ENCODE measurements around the gene KAT5. TPM values are rescaled to one million over a fixed set of nuclear protein-coding genes. Genes with fewer than 3 reads are reported as not detected.
"Not testable (repeated sequence)": the region's sequence is repeated elsewhere in the genome, so short reads cannot be mapped to it uniquely, and the experiment has no call there.

The KAT5 gene
- total RNA-seq, 1 donor from 2014 or later: 44.6 TPM

DNA sequence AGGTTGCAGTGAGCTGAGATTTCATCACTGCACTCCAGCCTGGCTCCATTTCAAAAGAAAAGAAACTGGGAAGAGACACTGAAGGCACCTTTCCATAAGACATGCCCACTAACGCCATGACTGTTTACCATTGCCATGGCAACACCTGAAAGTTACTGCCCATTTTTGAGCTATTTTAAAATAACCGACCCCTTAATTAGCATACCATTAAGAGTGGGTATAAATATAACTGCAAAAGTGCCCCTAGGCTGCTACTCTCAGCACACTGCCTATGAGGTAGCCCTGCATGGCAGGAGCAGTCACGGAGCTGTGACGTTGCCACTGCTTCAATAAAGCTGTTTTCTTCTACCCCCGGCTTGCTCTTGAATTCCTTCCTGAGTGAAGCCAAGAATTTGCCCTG, 18.4 kb downstream of the KAT5 start:
- no peak for ATAC-seq
- no peak for DNase-seq (ENCODE audit: missing footprints)
- intact Hi-C loops (cut with DNase I): no loop called here

- DNase-seq (ENCODE audit: missing footprints); intact Hi-C loops (cut with DNase I); ATAC-seq: not testable (repeated sequence)
Measured at GRCh38 chr11:65735111-65735510, 23.1 kb downstream of the KAT5 start.

GRCh38 chr11:65736810-65737209, 24.8 kb downstream of the KAT5 start:
- ATAC-seq (no peak), DNase-seq (ENCODE audit: missing footprints) (no peak)
- intact Hi-C loops (cut with DNase I): no loop called here

GRCh38 chr11:65739022-65739421, 27.0 kb downstream of the KAT5 start:
- no peak for DNase-seq (ENCODE audit: missing footprints)
- intact Hi-C loops (cut with DNase I): no loop called here
- no peak for ATAC-seq

GRCh38 chr11:65741185-65741584, 29.1 kb downstream of the KAT5 start:
- DNase-seq (ENCODE audit: missing footprints): no peak
- ATAC-seq: no peak
- intact Hi-C loops (cut with DNase I): no loop called here

DNA sequence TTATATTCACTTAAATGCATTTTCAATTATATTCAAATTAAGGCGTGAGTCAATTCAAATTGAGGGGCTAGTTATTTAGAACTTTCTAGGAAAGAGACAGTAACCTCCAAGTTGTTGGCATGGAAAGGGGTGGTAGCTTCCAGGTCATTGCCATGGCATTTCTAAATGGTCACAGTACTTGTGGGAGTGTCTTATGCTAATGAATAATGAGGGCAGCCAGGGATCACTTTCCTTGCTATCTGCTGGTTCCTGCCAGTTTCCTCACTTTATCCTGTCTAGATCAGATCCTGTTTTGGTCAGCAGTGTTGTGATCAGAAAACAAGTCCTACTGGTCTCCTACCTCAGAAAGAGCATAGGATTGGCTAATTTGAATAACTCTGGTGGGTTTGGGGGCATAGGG, 30.3 kb downstream of the KAT5 start:
- intact Hi-C loops (cut with DNase I): no loop called here
- ATAC-seq (no peak), DNase-seq (ENCODE audit: missing footprints) (no peak)

- no peak for DNase-seq (ENCODE audit: missing footprints)
- ATAC-seq: no peak
- intact Hi-C loops (cut with DNase I): no loop called here
Measured at GRCh38 chr11:65743681-65744025, 31.6 kb downstream of the KAT5 start.

- ATAC-seq: peak; percentile 37
- intact Hi-C loops (cut with DNase I): no loop called here
- no peak for DNase-seq (ENCODE audit: missing footprints)
Measured at GRCh38 chr11:65744026-65744698, 32.1 kb downstream of the KAT5 start.

DNA sequence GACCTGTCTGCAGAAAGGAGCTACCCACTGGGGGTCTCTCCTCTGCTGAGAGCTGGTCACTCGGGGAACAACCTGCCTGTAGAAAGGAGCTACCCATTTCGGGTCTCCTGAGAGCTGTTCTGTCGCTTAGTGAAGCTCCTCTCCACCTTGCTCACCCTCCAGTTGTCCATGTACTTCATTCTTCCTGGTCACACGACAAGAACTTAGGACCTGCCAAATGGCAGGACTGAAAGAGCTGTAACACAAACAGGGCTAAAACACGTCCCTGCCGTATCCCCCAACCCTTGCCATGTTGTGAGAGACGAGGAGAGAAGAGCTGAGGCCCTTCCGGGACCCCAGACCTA, 32.6 kb downstream of the KAT5 start:
- intact Hi-C loops (cut with DNase I): no loop called here
- no peak for DNase-seq (ENCODE audit: missing footprints)

DNA sequence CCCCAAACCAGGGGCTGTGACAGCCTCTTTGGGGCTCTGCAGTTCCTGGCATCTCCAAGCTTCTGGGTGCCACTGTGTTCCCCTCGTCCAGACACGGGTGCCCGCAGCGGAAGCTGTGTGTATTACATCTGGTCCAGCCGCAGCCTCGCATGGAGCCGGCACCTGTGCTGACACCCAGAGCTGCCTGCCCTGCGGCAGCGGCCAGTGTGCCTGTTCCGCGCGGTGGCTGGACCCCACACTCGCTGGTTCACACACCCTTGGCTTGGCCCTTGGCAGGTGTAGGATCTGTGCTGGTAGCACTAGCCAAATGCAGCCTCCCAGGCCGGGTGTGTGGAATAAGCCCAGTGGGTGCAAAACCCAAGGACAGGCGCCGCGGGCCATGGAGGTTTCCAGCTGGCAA, 33.0 kb downstream of the KAT5 start:
- DNase-seq (ENCODE audit: missing footprints) (no peak), ATAC-seq (no peak)
- intact Hi-C loops (cut with DNase I): no loop called here

More for the DNA sequence above, 32.6 kb downstream of the KAT5 start:
- ATAC-seq: no peak

DNA sequence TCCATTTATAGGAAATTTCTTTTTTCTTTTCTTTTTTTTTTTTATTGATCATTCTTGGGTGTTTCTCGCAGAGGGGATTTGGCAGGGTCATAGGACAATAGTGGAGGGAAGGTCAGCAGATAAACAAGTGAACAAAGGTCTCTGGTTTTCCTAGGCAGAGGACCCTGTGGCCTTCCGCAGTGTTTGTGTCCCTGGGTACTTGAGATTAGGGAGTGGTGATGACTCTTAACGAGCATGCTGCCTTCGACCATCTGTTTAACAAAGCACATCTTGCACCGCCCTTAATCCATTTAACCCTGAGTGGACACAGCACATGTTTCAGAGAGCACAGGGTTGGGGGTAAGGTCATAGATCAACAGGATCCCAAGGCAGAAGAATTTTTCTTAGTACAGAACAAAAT, 50.1 kb downstream of the KAT5 start:
- DNase-seq (ENCODE audit: missing footprints); ATAC-seq; intact Hi-C loops (cut with DNase I): not testable (repeated sequence)

- ATAC-seq; DNase-seq (ENCODE audit: missing footprints); intact Hi-C loops (cut with DNase I): not testable (repeated sequence)
Measured at GRCh38 chr11:65762816-65763215, 50.8 kb downstream of the KAT5 start.

GRCh38 chr11:65764434-65764833, 52.4 kb downstream of the KAT5 start:
- DNase-seq (ENCODE audit: missing footprints) (no peak), ATAC-seq (no peak)
- intact Hi-C loops (cut with DNase I): no loop called here

DNA sequence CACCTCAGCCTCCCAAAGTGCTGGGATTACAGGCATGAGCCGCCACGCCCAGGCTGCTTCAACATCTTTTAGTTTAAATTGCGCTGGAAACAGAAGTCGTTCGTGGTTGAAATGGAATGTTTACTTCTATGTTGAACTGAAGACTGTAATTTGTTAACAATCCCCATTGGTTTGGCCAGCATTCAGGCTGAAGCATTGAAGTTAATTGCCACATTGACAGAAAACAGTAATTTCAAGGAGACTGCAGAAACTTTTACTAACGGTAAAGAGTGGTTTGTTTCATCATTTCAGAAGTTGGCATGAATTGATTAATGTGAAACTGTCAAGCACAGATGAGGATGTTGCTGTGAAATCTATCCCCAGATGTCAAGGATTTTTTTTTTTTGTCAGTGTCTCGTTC, 54.5 kb downstream of the KAT5 start:
- no peak for DNase-seq (ENCODE audit: missing footprints)
- intact Hi-C loops (cut with DNase I): no loop called here
- no peak for ATAC-seq

DNA sequence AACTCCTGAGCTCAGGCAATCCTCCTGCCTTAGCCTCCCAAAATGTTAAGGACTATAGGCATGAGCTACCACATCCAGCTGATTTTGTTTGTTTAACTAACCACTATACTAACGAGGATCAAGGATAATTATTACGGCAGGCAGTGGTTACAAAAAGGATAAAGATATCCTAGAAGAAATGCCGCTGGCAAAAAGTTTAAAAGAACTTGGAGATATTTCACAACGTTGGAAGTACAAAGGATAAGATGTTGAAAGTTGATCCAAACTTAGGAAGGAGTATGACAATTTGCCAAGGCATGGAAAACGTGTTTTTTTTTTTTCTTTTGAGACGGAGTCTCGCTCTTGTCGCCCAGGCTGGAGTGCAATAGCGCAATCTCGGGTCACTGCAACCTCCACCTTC, 55.4 kb downstream of the KAT5 start:
- ATAC-seq (no peak), DNase-seq (ENCODE audit: missing footprints) (no peak)
- intact Hi-C loops (cut with DNase I): no loop called here

GRCh38 chr11:65767806-65768205, 55.8 kb downstream of the KAT5 start:
- ATAC-seq; DNase-seq (ENCODE audit: missing footprints); intact Hi-C loops (cut with DNase I): not testable (repeated sequence)

Other genes starting within 250 kb of the KAT5 start
- gene MALAT1, start 213.2 kb upstream of the KAT5 start, total RNA-seq: 5,781 TPM
- 55.6 TPM for gene SCYL1, start 187.2 kb upstream of the KAT5 start, total RNA-seq
- gene LTBP3, start 153.9 kb upstream of the KAT5 start, total RNA-seq: 72.3 TPM
- gene ZNRD2, start 141.8 kb upstream of the KAT5 start, total RNA-seq: 23.3 TPM
- gene FAM89B, start 139.7 kb upstream of the KAT5 start, total RNA-seq: 45.1 TPM
- 61.0 TPM for gene EHBP1L1, start 136.2 kb upstream of the KAT5 start, total RNA-seq
- gene KCNK7, start 116.5 kb upstream of the KAT5 start, total RNA-seq: 0.43 TPM
- gene MAP3K11, start 98.0 kb upstream of the KAT5 start, total RNA-seq: 40.0 TPM
- gene PCNX3, start 96.5 kb upstream of the KAT5 start, total RNA-seq: 12.4 TPM
- 28.2 TPM for gene SIPA1, start 74.2 kb upstream of the KAT5 start, total RNA-seq
- 36.7 TPM for gene RELA, start 49.3 kb upstream of the KAT5 start, total RNA-seq
- gene RNASEH2C, start 8.5 kb downstream of the KAT5 start, total RNA-seq: 52.3 TPM
- 6.1 TPM for gene AP5B1, start 68.7 kb downstream of the KAT5 start, total RNA-seq
- gene OVOL1, start 74.8 kb downstream of the KAT5 start, total RNA-seq: not detected
- not detected for gene SNX32, start 121.7 kb downstream of the KAT5 start, total RNA-seq
- 386 TPM for gene CFL1, start 145.9 kb downstream of the KAT5 start, total RNA-seq
- gene MUS81, start 148.2 kb downstream of the KAT5 start, total RNA-seq: 35.5 TPM
- gene EFEMP2, start 160.5 kb downstream of the KAT5 start, total RNA-seq: 83.1 TPM
- 1.1 TPM for gene CTSW, start 167.6 kb downstream of the KAT5 start, total RNA-seq
- gene FIBP, start 176.2 kb downstream of the KAT5 start, total RNA-seq: 44.7 TPM
- gene CCDC85B, start 178.4 kb downstream of the KAT5 start, total RNA-seq: 29.6 TPM
- gene FOSL1, start 188.1 kb downstream of the KAT5 start, total RNA-seq: 0.27 TPM
- 38.5 TPM for gene C11orf68, start 206.8 kb downstream of the KAT5 start, total RNA-seq
- gene DRAP1, start 207.2 kb downstream of the KAT5 start, total RNA-seq: 110 TPM
- not detected for gene TSGA10IP, start 233.2 kb downstream of the KAT5 start, total RNA-seq
- 29.9 TPM for gene SART1, start 249.5 kb downstream of the KAT5 start, total RNA-seq